Measurements from ENCODE around the gene PARK7. TPM values are rescaled to one million over a fixed set of nuclear protein-coding genes. Genes with fewer than 3 reads are reported as not detected.

The PARK7 gene
- total RNA-seq, 4 donors from 2014 or later, result 93.9 to 156 (median 129) TPM

GRCh38 chr1:8032366-8032910, 70.9 kb downstream of the PARK7 start:
- Histone ChIP-seq H3K4me1 (peaks cover 0 to 20% (median 0%) of the 10 kb centered on the region in 3 donors), H3K36me3 (no peaks in the 10 kb centered on the region), H3K27ac (no peak overlapping the region), H3K4me3 (no peak overlapping the region), H3K27me3 (no peaks in the 10 kb centered on the region), H3K9me3 (no peaks in the 10 kb centered on the region)
- intact Hi-C loops (cut with DNase I), result loop anchor here (5.0 kb wide), 1 partner anchor 280 kb away; no protein-coding TSS in a partner anchor
- DNase-seq, result no peak
- WGBS, 2 donors, result 81 to 82% methylated on average over 1 to 3 of the region's 3 CpGs
- TF ChIP-seq POLR2A (IDR thresholded peaks at IDR 0.05) (no peak), CTCF (IDR thresholded peaks at IDR 0.05) (no peak)

- Histone ChIP-seq H3K9me3 (no peaks in the 10 kb centered on the region), H3K4me1 (peaks cover 0 to 12% (median 0%) of the 10 kb centered on the region in 3 donors), H3K4me3 (no peak overlapping the region), H3K27ac (no peak overlapping the region), H3K27me3 (no peaks in the 10 kb centered on the region), H3K36me3 (no peaks in the 10 kb centered on the region)
- intact Hi-C loops (cut with DNase I), result loop anchor here (5.0 kb wide), 1 partner anchor 279 kb away; no protein-coding TSS in a partner anchor
- 80 to 81% methylated on average over 6 of the region's 6 CpGs for WGBS, 2 donors
- no peak for TF ChIP-seq CTCF (IDR thresholded peaks at IDR 0.05)
- TF ChIP-seq POLR2A (IDR thresholded peaks at IDR 0.05), result no peak
- DNase-seq, result no peak
These were observed 71.8 kb downstream of the PARK7 start for GRCh38 chr1:8033322-8033721.

Small RNA genes lying within 50 kb of the gene (small RNA-seq; reads per million reads assigned to genes)
- gene RF00019, result 0 reads per million in 4 donors

Other genes starting within 250 kb of the PARK7 start
- gene VAMP3, start 190.4 kb upstream of the PARK7 start, total RNA-seq, result 10 to 100 TPM; 55.8 to 94.6 (median 75.4) TPM
- 10 to 100 TPM in 2 of 4 donors, 1 to 10 TPM in 2; 6.7 to 21.0 (median 8.9) TPM for gene PER3, start 177.4 kb upstream of the PARK7 start, total RNA-seq
- gene UTS2, start 108.6 kb upstream of the PARK7 start, total RNA-seq, result not detected
- gene TNFRSF9, start 20.9 kb upstream of the PARK7 start, total RNA-seq, result under 1 TPM in 2 of 4 donors, not detected in 2; 0.15 to 0.19 TPM
- 10 to 100 TPM; 23.3 to 95.9 (median 49.3) TPM for gene ERRFI1, start 64.6 kb downstream of the PARK7 start, total RNA-seq